SU-DHL-6 (cell line): ENCODE data around the gene PHF13.

Experiments used
- EZH2phosphoT487 ChIP-seq: fragments of 200-600 bp; sonication (generic), shearing (Covaris generic); conservative IDR thresholded peaks from 2 replicates; pipeline ENCODE4 v1.6.1; 2018; ENCODE audit warnings: mild to moderate bottlenecking, antibody characterized with exemption, low read length, moderate library complexity, mixed read lengths
- TF ChIP-seq, protein P1 (sequence below): fragments of 200-600 bp; sonication (generic); IDR thresholded peaks from one replicate; pipeline ENCODE4 v1.5.1; 2017; ENCODE audit warnings: antibody characterized with exemption, mild to moderate bottlenecking, low read length, moderate library complexity; ENCODE audit not compliant: insufficient read depth, poor library complexity, severe bottlenecking

DNA sequence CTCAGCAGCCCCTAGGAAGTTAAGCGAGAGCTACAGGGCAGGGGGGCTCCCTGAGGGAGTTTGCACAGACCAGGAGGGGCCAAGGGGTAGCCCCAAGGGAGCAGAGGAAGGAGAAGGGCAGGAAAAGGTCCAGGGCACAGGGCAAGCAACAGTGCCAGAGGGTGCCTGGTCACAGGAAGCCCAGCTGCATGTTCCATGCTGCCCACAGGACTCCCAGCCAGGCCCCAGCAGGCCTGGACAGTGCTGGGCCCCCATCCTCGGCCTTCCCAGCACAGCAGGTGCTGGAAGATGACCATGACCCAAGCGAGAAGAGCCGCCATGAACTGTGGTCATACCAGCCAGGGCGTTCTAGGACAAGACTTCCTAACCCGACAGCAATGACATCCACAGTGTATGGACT is 21.9 kb upstream of the PHF13 start:
- TF ChIP-seq, protein P1, sequence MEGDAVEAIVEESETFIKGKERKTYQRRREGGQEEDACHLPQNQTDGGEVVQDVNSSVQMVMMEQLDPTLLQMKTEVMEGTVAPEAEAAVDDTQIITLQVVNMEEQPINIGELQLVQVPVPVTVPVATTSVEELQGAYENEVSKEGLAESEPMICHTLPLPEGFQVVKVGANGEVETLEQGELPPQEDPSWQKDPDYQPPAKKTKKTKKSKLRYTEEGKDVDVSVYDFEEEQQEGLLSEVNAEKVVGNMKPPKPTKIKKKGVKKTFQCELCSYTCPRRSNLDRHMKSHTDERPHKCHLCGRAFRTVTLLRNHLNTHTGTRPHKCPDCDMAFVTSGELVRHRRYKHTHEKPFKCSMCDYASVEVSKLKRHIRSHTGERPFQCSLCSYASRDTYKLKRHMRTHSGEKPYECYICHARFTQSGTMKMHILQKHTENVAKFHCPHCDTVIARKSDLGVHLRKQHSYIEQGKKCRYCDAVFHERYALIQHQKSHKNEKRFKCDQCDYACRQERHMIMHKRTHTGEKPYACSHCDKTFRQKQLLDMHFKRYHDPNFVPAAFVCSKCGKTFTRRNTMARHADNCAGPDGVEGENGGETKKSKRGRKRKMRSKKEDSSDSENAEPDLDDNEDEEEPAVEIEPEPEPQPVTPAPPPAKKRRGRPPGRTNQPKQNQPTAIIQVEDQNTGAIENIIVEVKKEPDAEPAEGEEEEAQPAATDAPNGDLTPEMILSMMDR: no peak
- TF ChIP-seq EZH2phosphoT487: no peak
